GM18951 (cell line): ENCODE measurements around the gene MYO1H.
"Not testable (repeated sequence)": the region's sequence is repeated elsewhere in the genome, so short reads cannot be mapped to it uniquely, and the experiment has no call there.

Experiments
- POLR2A ChIP-seq: IDR thresholded peaks from 4 replicates; pipeline ENCODE4 v1.6.1; 2011; ENCODE audit warnings: mild to moderate bottlenecking; ENCODE audit not compliant: insufficient read length, insufficient read depth; ENCODE audit errors: extremely low read depth
- in situ Hi-C: fragments of 300-500 bp; cut with MboI; formaldehyde crosslinking; loops from one replicate; pipeline ENCODE4 v1.12.0; 2022; ENCODE audit warnings: low sequenced_read_pairs, mixed read lengths, inconsistent platforms; ENCODE audit not compliant: unreplicated experiment

Gene MYO1H, protein sequence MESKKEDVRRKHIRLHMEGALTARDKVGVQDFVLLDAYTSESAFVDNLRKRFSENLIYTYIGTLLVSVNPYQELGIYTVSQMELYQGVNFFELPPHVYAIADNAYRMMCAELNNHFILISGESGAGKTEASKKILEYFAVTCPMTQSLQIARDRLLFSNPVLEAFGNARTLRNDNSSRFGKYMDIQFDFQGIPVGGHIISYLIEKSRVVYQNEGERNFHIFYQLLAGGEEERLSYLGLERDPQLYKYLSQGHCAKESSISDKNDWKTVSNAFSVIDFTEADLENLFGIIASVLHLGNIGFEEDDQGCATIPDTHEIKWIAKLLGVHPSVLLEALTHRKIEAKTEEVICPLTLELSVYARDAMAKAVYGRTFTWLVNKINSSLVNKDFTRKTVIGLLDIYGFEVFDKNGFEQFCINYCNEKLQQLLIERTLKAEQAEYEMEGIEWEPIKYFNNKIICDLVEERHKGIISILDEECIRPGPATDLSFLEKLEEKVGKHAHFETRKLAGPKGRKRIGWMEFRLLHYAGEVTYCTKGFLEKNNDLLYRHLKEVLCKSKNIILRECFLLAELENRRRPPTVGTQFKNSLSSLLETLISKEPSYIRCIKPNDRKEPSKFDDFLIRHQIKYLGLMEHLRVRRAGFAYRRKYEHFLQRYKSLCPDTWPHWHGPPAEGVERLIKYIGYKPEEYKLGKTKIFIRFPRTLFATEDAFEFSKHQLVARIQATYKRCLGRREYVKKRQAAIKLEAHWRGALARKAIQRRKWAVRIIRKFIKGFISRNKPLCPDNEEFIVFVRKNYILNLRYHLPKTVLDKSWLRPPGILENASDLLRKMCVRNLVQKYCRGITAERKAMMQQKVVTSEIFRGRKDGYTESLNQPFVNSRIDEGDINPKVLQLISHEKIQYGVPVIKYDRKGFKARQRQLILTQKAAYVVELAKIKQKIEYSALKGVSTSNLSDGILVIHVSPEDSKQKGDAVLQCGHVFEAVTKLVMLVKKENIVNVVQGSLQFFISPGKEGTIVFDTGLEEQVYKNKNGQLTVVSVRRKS

DNA sequence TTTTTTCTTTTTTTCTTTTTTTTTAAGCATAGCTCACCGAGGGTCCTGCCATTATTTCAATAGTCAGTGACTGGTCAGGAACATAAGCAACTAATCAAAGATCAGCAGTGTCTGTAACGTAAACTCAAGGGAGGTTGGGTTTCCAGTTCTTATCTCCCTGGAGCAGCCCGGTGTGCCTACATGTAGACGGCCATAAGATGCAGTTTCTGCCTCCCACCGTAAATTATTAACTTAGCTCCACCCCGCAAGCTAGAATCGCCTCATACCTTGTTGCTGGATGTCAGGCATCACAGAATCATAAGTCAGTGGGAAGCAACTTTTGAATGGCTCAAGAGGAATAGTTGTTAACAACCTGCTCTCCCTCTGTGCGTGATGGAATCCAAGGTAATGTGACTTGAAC lies at the start of gene MYO1H:
Gene MYO1H (plus strand): TSS at position 312 of the 400 bp plus-strand sequence. CDS start 61 bp downstream, at position 373.
- in situ Hi-C loops, result no loop called here
- TF ChIP-seq POLR2A, result no peak

DNA sequence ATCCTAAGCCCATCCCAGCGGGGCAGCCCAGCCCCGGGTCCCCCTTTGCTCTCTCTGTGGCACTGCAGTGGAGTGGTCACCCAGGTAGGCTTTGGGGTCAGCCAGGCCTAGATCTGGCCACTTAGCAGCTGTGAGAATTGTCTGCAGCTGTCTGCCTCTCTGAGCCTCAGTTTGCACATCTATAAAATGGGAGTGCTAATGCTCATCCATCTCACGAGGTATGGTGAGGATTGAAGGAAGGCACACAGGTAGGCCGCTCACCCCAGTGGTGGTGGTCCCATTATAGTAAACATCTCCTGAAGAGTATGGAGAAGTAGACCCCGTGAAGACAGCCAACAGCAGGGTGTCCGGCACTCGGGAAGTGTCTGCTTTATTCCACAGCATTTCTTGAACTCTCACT lies 47.9 kb upstream of the MYO1H start:
- in situ Hi-C loops, result no loop called here
- TF ChIP-seq POLR2A, result no peak

DNA sequence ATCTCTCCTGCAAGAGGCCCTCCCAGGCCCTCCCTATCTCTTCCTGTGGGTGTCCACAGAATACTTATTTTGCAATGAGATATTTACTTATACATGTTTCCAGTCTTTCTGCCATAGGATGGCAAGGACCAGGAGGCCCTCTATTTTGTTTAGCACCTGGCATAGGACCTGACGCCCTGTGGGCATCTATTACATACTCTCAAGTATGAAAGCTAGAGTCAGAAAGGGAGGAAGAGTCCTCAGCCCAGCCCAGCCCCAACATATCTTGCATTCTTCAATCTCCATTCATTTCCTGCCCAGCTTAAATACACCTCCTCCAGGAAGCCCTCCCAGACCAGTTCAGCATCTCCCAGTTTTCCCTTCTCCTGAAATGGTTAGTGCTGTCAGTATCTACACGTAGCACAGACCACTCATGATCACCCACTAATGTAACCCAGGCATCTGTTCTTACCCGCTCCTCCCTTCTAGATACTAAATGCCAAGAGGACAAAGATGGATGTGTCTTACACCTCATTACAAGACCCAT lies 46.0 kb upstream of the MYO1H start:
- TF ChIP-seq POLR2A, result no peak
- in situ Hi-C loops, result no loop called here

DNA sequence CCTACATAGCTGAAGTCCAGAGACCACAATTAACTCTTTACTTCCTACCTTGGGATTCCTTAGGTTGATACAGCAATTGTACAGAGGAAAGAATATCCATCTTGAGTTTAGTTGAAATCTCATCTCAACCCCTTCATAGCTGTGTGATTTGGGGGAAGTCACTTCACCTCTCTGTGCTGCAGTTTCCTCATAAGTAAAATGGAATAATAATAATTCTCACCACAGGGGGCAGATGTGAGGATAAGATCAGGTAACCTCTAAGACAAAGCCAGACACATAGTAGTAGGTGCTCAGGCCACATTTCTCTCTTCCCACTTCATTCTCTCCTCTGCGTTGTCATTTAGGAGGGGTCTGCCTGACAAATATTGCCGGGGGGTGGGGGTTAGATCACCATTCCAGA lies 45.3 kb upstream of the MYO1H start:
- in situ Hi-C loops, result no loop called here
- TF ChIP-seq POLR2A, result no peak

DNA sequence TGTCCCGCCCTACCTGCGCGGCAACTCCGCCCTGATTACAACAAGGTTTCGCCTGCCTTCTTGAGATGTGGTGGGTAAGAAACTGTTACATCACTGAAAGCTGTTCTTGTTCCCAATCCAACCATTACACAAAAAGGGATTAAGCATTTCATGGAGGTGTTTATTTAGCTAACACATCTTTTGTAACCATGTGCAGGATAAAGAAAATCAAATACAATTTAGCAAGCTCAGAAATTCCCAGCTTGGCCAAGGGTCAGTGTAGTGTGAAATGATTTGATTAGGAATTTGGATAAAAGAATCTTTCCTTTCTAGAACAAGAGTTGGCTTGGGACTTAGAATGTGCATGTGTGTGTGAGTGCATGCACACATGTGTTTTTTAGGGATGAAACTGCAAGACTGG lies 44.9 kb upstream of the MYO1H start:
- in situ Hi-C loops, result no loop called here
- TF ChIP-seq POLR2A, result no peak

DNA sequence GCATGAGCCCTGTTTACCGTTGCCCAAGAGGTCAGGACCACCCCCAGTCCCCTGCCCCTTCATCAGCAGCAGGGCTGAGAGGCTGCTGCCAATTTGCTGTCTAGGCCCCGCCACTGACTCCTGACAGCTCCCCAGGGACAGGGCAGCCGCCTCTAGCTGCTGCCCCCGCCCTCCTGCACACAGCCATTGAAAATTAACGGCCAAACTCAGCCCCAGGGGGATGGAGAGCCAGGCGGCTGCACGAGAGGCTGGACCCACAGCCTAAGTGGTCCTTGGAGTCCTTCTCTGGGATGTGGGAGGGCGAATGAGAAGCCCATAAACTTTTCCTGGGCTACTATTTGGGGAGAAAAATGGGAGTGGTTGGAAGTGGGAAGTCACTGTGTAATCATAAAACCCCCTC lies 43.2 kb upstream of the MYO1H start:
- TF ChIP-seq POLR2A, result no peak
- in situ Hi-C loops, result no loop called here

DNA sequence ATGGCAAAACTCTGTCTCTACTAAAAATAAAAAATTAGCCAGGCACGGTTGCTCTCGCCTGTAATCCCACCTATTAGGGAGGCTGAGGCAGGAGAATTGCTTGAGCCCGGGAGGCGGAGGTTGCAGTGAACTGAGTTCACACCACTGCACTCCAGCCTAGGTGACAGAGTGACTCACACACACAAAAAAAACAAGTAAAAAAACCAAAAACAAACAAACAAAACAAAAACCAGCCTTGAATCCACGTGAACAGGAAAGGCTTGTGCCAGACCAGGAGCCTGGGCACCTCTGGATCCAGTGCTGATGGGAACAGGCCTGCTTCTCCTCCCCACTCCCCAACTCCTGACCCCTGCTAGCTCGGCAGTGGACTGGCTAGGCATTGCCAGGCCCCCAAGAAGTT lies 42.2 kb upstream of the MYO1H start:
- TF ChIP-seq POLR2A, result no peak
- in situ Hi-C loops, result no loop called here

DNA sequence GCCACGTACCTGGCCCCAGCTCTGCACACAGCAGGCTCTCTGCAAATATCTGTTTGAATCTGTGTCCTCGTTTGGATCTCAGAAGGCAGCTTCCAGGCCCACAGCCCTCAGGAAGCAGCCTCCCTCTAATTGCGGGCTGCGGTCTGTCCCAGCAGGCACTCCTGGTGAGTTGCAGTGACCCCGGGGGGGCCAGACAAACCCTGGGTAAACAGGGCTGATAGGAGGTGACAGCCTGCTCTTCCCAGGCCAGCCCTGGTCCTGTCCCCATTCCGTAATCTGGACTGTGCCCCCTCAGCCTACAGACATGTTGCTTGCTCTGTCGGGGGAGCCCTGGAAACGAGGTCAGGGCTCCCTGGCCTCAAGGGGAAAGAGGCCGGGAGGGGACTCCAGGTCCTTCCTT lies 40.6 kb upstream of the MYO1H start:
- no peak for TF ChIP-seq POLR2A
- in situ Hi-C loops, result no loop called here

DNA sequence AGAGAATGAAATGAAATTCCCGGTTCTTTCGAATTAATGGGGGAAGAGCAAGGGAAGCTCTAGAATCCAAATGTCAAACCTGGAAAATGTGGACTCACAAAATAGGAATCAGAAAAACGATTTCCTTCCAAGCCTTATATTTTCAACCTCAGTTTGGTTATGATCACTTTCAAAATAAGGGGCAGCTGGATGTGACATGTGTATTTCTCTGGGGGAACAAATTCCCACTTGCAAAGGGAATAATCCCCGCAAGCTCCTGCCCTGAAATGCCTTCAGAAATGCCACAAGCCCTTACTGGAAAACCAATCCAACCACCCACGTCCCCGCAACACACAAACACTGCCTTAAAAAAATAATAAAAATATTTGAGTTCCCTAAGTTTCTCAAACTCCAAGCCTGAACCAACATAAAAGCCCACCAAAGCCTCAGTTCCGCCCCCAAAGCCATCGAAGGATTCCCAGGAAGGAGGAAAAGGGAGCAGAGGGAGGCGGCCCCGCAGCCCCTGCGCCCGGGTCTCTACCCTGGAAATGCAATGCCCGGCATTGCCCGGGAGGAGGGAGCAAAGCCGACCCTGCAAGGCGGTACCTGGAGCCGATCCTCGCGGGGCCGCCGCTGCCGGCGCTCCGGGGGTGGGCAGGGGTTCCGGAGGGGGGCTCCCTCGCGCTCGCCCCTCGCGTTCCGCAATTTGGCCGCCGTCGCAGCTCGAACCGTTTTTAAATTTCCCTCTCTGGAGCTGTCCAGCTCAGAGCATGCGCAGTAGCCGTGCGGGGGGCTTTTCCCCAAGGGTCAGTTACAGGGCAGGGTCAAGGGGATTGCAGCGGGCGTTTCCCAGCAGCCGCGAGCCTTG lies 38.9 kb upstream of the MYO1H start, which contains the start of gene FOXN4:
Gene FOXN4 (minus strand): TSS at position 751 of the 847 bp plus-strand sequence. CDS start 963 bp downstream, outside the sequence.
- in situ Hi-C loops, result no loop called here
- TF ChIP-seq POLR2A, result no peak

DNA sequence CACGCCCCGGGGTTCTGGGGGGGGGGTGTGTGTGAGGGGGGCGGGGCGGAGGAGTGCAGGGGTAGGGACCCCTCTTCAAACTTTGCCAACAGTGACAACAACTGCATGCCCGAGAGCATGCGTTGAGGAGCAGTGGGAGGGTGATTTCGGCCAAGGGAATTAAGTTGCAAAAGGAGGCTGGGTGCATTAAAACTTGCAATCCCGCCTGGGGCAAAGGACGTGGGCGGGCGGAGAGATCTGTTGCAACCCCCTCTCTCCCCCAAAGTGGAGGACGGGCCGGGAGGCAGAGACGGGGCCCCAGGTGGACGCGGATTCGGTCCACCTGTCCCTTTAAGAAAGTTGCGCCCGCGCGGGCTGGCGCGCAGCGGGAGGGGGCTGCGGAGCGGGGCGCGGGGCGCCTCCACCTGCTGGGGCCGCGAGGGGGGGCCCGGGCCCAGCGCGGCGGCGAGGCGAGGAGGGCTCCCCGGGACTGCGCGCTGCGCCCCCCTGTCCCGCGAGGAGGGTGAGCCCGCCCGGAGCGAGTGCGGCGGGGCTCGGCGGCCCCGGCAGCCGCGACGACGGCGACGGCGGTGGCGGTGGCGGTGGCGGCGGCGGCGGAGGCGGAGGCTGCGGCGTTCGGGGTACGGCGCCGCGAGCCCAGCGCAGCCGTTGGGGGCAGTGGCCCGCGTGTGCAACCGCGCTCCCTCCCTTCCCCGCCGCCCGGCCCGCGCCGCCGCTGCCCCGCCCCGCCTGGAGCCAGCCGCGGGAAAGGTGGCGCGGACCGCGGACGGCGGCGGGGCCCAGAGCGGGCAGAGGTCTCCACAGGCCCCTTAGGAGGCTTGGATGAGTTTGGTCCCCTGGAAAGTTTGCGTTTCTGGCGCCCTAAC lies 38.1 kb upstream of the MYO1H start:
- TF ChIP-seq POLR2A, result no peak
- in situ Hi-C loops, result no loop called here

DNA sequence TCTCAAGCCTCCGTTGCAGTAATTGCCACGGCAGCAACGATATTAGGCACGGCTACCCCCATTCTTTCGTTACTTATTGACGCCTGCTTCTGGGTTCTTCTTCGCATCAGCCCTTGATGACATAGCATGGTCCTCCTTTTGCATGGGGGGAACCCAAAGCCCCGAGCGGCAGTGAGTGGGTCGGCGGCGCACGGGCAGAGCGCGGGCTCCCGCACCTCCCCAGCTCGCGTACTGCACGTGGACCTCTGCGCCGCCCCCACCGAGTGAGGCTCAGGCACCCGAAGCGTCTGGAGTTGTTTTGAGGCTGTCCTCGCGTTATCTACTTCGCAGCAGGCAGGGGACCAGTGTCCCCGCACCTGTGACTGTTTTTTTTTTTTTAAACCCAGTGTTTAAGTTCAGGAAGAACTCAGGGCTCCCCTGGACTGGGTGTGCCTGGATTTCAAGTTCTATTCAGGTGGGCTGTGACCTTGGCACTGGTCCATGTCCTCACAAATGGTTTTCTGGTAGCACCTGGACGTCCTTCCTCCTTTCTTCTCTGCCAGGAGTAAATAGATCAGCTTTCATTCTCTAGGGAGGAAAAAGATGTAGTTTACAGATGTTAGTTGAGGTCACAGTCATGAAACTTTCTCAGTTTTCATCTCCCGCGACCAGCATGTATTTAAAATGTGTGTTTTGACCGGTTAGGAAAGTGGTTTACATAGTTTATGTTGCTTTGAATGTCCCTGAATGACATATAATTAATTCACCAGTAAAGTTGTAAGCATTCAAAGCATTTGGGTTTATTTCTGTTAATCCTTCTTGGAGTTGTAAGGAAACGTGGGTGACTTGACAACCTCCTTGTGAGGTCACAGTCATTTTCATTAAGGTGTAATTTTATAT lies 37.2 kb upstream of the MYO1H start:
- TF ChIP-seq POLR2A, result no peak
- in situ Hi-C loops, result no loop called here

DNA sequence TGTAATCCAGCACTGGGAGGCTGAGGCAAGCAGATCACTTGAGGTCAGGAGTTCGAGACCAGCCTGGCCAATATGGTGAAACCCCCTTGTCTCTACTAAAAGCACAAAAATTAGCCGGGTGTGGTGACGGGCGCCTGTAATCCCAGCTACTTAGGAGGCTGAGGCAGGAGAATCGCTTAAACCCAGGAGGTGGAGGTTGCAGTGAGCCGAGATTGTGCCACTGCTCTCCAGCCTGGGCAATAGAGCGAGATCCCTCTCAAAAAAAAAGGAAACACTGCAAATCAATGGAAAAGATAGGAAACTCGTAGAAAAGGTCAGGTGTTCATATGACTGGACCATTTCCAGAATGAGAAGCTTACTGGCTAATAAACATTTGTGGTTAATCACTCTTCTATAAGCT lies 26.4 kb upstream of the MYO1H start:
- in situ Hi-C loops, result not testable (repeated sequence)
